ENCODE measurements around the gene B4GALNT1. TPM values are rescaled to one million over a fixed set of nuclear protein-coding genes. Genes with fewer than 3 reads are reported as not detected.
"Not testable (repeated sequence)": the region's sequence is repeated elsewhere in the genome, so short reads cannot be mapped to it uniquely, and the experiment has no call there.

B4GALNT1 gene
- total RNA-seq (under 1 TPM in 5 of 6 donors, not detected in 1; 0.04 to 0.78 (median 0.24) TPM), polyA plus RNA-seq (1 to 10 TPM in 1 of 2 donors, under 1 TPM in 1; 0.61 to 1.1 TPM)

- Histone ChIP-seq H3K4me1 (peaks cover 0 to 6% (median 5%) of the 10 kb centered on the region in 3 donors), H3K9me3 (no peaks in the 10 kb centered on the region), H3K4me3 (peak within 1 kb of the TSS; percentile 10 to 67 (median 34)), H3K27me3 (peaks cover 0 to 7% (median 0%) of the 10 kb centered on the region in 4 donors), H3K27ac (no peak within 1 kb of the TSS), H3K36me3 (no peaks in the 10 kb centered on the region)
- intact Hi-C loops (cut with DNase I), result no loop called here
- peak; percentile 93 to 98 (median 97) for ATAC-seq
- 3 to 4% methylated on average over 50 to 58 of the region's 58 CpGs for WGBS, 2 donors
- peak; percentile 71 to 92 (median 84) for TF ChIP-seq CTCF (IDR thresholded peaks at IDR 0.05)
- peak in 4 of 6 donors; percentile 60 to 89 (median 74) for DNase-seq
- FAIRE-seq, result no peak
Measured at GRCh38 chr12:57632958-57633840, at the start of gene B4GALNT1. Gene B4GALNT1, minus strand, starts transcription at chr12:57633201. Its CDS starts 1,069 bp downstream, at chr12:57632132.

GRCh38 chr12:57679697-57680096 lies 46.7 kb upstream of the B4GALNT1 start:
- no peak for FAIRE-seq

GRCh38 chr12:57677947-57678346 lies 44.9 kb upstream of the B4GALNT1 start:
- H3K4me1 ChIP-seq; FAIRE-seq; H3K4me3 ChIP-seq; ATAC-seq; DNase-seq; intact Hi-C loops (cut with DNase I); H3K9me3 ChIP-seq; H3K27ac ChIP-seq; H3K36me3 ChIP-seq; H3K27me3 ChIP-seq: not testable (repeated sequence)
- 85 to 90% methylated on average over 9 of the region's 9 CpGs for WGBS, 2 donors

More at GRCh38 chr12:57679697-57680096, 46.7 kb upstream of the B4GALNT1 start:
- H3K4me1 ChIP-seq, result no peaks in the 10 kb centered on the region
- H3K4me3 ChIP-seq, result no peak overlapping the region
- no peaks in the 10 kb centered on the region for H3K27me3 ChIP-seq
- TF ChIP-seq CTCF (IDR thresholded peaks at IDR 0.05), result no peak
- H3K36me3 ChIP-seq, result no peaks in the 10 kb centered on the region
- no peak for DNase-seq
- no peaks in the 10 kb centered on the region for H3K9me3 ChIP-seq
- intact Hi-C loops (cut with DNase I), result no loop called here
- no peak for ATAC-seq
- no peak overlapping the region for H3K27ac ChIP-seq

GRCh38 chr12:57674691-57675090 lies 41.7 kb upstream of the B4GALNT1 start:
- Histone ChIP-seq H3K27ac (no peak overlapping the region), H3K9me3 (no peaks in the 10 kb centered on the region), H3K27me3 (no peaks in the 10 kb centered on the region), H3K4me1 (no peaks in the 10 kb centered on the region), H3K4me3 (no peak overlapping the region), H3K36me3 (no peaks in the 10 kb centered on the region)
- 86 to 94% methylated on average over 29 of the region's 29 CpGs for WGBS, 2 donors
- ATAC-seq (no peak), FAIRE-seq (no peak), DNase-seq (no peak)
- TF ChIP-seq CTCF (IDR thresholded peaks at IDR 0.05), result no peak
- intact Hi-C loops (cut with DNase I), result no loop called here

GRCh38 chr12:57672801-57673200 lies 39.8 kb upstream of the B4GALNT1 start:
- no peaks in the 10 kb centered on the region for H3K4me1 ChIP-seq
- DNase-seq, result no peak
- H3K4me3 ChIP-seq, result no peak overlapping the region
- no peak for TF ChIP-seq CTCF (IDR thresholded peaks at IDR 0.05)
- 71 to 75% methylated on average over 6 of the region's 6 CpGs for WGBS, 2 donors
- no peak for ATAC-seq
- intact Hi-C loops (cut with DNase I), result no loop called here
- H3K9me3 ChIP-seq, result no peaks in the 10 kb centered on the region
- H3K36me3 ChIP-seq, result no peaks in the 10 kb centered on the region
- no peaks in the 10 kb centered on the region for H3K27me3 ChIP-seq
- FAIRE-seq, result no peak
- H3K27ac ChIP-seq, result no peak overlapping the region

GRCh38 chr12:57671811-57672210 lies 38.8 kb upstream of the B4GALNT1 start:
- DNase-seq; H3K4me3 ChIP-seq; FAIRE-seq; H3K9me3 ChIP-seq; H3K27ac ChIP-seq; intact Hi-C loops (cut with DNase I); H3K36me3 ChIP-seq; H3K27me3 ChIP-seq; ATAC-seq; H3K4me1 ChIP-seq: not testable (repeated sequence)
- 88 to 92% methylated on average over 3 of the region's 3 CpGs for WGBS, 2 donors

- FAIRE-seq, H3K4me1 ChIP-seq: not testable (repeated sequence)
- WGBS, 2 donors, result 78 to 81% methylated on average over 10 of the region's 10 CpGs
Measured at GRCh38 chr12:57669691-57670090, 36.7 kb upstream of the B4GALNT1 start.

More at GRCh38 chr12:57669691-57670090, 36.7 kb upstream of the B4GALNT1 start:
- ATAC-seq; DNase-seq; H3K36me3 ChIP-seq; H3K27me3 ChIP-seq; H3K27ac ChIP-seq; H3K9me3 ChIP-seq; intact Hi-C loops (cut with DNase I); H3K4me3 ChIP-seq: not testable (repeated sequence)
